HUES48 (cell line): ENCODE results near the gene KRTAP10-1.
"Not testable (repeated sequence)": the region's sequence is repeated elsewhere in the genome, so short reads cannot be mapped to it uniquely, and the experiment has no call there.

Source experiments
- H3K27ac ChIP-seq: one replicate; pipeline ENCODE4 v1.7.0; 2013; ENCODE audit warnings: low read depth, low read length, inconsistent platforms
- H3K27me3 ChIP-seq: 2 replicates; pipeline ENCODE4 v1.6.1; 2013; ENCODE audit warnings: mild to moderate bottlenecking, low read length; ENCODE audit not compliant: control insufficient read depth, insufficient read depth
- H3K36me3 ChIP-seq: 2 replicates; pipeline ENCODE4 v1.6.1; 2013; ENCODE audit warnings: low read length; ENCODE audit not compliant: control insufficient read depth, insufficient read depth
- H3K4me1 ChIP-seq: 2 replicates; pipeline ENCODE4 v1.6.1; 2013; ENCODE audit warnings: mild to moderate bottlenecking, low read length; ENCODE audit not compliant: control insufficient read depth, insufficient read depth
- H3K4me3 ChIP-seq: 2 replicates; pipeline ENCODE4 v1.5.1; 2013; ENCODE audit warnings: mild to moderate bottlenecking, low read depth, low read length
- H3K9ac ChIP-seq: 2 replicates; pipeline ENCODE4 v1.6.1; 2013; ENCODE audit warnings: mild to moderate bottlenecking, low read depth, low read length, moderate library complexity
- H3K9me3 ChIP-seq: 2 replicates; pipeline ENCODE4 v1.6.1; 2013; ENCODE audit warnings: low read length; ENCODE audit not compliant: control insufficient read depth, insufficient read depth

KRTAP10-1 gene

DNA sequence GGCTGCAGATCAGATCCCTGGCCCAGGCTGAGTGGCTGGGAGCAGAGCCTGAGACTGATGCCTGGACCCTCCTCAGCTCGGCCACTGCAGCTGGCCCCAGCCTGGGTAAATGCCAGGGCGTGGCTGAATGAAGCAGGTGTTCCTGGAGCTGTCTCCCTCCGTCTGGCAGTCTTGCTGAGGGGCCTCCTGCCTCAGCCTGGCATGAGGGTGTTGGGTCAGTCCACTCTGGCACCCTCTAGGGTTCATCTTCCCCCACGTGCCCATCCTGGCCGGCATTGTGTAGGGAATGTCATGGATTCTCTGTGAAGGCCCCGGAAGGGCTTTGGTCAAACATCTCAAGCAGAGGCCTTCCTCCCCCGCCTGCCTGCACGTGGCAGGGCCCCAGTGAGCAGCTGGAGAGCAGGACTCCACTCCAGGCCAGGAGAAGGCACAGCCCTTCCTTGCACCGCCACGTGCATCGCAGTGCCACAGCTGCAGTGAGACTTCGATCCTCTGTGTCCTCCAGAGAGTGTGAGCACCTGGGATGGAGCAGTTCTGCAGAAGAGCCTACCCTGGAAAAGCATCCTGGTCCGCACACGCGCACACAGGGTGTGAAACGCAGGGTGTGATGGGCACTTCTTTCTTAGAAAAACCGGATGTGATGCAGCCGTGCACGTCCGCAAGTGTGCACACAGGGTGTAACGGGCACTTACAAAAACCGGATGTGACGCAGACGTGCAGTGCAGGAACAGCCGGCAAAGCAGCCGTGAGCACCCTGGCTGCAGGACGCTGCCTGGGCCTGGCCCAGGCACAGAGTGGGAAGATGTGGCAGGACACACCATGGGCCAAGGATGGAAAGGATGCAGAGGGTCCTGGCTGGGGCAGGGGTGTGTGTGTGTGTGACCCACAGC lies 28.9 kb upstream of the KRTAP10-1 start:
- no peaks in the 10 kb centered on the region for H3K9me3 ChIP-seq
- H3K4me3 ChIP-seq: no peak overlapping the region
- no peak overlapping the region for H3K9ac ChIP-seq
- no peaks in the 10 kb centered on the region for H3K36me3 ChIP-seq
- H3K4me1 ChIP-seq: no peaks in the 10 kb centered on the region
- H3K27me3 ChIP-seq: no peaks in the 10 kb centered on the region
- no peak overlapping the region for H3K27ac ChIP-seq

DNA sequence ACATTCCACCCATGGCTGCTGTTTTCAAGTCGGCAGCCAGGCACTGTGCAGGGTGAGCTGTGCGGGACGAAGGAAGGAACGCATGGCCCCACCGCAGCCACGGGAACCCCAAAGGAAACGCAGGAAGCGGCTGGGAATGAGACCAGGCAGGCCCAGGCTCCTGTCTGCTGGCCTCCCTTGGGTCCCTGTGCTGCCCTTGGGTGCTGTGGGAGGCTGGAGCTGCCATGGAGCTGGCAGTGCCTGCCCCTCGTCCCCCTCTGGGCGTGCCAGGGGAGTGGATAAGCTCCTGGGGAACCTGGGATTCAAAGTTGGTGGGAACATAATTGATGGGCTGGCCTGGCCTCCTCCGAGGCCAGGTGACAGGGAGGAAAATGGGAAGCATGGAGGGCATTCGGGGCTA lies 28.3 kb upstream of the KRTAP10-1 start:
- H3K4me3 ChIP-seq: no peak overlapping the region
- H3K36me3 ChIP-seq: no peaks in the 10 kb centered on the region
- H3K9ac ChIP-seq: no peak overlapping the region
- H3K27me3 ChIP-seq: no peaks in the 10 kb centered on the region
- H3K4me1 ChIP-seq: no peaks in the 10 kb centered on the region
- H3K27ac ChIP-seq: no peak overlapping the region
- no peaks in the 10 kb centered on the region for H3K9me3 ChIP-seq

DNA sequence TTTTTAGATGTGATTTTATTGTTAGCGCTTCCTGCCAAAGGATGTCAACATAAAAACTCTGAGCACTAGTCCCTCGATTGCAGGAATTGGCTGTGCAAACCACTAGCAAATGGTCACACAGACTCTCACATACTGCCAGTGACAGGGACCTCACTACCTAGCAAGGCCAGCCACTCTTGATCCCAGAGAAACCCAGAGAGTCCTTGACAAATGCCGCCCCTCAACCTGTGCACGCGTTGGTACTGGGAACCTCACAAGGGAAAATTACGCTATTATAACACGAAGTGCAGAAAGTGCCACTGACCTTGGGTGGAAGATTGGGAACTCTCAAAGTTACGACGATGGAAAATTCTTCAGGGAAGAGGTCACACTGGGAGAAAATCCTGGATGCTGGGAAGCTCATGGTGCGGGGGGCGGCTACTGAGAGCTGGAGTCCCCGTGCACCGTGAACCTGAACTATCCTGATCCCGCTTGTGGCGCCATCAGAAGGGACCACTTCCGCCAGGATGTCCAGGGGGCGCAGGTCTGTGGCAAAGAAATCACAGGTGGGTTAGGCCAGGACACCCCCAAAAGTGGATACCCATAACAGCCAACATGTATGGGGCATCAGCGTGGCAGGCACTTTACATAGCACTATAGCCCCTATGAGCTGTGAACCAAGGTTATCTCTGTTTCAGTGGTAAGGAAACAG lies 27.6 kb upstream of the KRTAP10-1 start:
- Histone ChIP-seq H3K9ac (no peak overlapping the region), H3K4me3 (no peak overlapping the region), H3K27me3 (no peaks in the 10 kb centered on the region), H3K4me1 (no peaks in the 10 kb centered on the region), H3K27ac (no peak overlapping the region), H3K36me3 (no peaks in the 10 kb centered on the region), H3K9me3 (no peaks in the 10 kb centered on the region)

DNA sequence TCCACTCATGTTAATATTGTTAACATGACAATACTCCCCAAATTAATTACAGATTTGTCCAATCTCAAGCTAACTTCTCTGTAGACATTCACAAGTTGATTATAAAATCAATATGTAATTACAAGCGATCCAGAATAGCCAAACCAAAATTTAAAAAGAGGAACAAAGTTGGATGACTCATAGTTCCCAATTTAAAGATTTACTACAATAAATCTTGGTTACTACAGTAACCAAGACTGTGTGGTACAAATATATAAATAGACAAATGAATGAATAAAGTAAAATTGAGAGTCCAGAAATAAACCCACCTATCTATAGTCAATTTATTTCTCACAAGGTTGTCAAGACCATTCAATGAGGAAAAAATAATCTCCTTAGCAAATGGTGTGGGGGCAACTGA lies 26.4 kb upstream of the KRTAP10-1 start:
- Histone ChIP-seq H3K4me1 (no peaks in the 10 kb centered on the region), H3K9me3 (no peaks in the 10 kb centered on the region), H3K4me3 (no peak overlapping the region), H3K36me3 (no peaks in the 10 kb centered on the region), H3K9ac (no peak overlapping the region), H3K27ac (no peak overlapping the region), H3K27me3 (no peaks in the 10 kb centered on the region)

DNA sequence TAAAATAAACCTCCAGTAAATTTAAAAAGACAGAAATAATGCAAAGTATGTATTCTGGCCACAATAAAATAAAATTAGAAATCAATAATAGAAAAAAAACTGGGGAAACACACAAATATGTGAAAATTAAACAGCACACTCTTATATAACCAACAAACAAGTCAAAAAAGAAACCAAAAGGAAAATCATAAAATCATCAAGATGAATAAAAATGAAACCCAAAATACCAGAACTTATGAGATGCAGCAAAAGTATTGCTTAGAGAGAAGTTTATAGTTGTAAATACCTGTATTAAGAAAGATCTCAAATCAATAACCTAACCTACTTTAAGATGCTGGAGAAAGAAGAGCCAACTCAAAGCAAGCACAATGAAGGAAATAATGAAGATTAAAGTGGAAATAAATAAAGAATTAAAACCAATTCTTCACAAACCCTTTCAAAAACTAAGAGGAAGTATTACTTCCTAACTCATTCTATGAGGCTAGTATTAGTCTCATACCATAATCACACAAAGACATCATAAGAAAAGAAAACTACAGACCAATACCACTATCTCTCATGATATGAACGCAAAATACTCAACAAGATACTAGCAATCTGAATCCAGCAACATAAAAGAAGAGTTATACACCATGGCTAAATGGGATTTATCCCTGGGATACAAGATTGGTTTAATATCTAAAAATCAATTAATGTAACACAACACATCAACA lies 25.0 kb upstream of the KRTAP10-1 start:
- Histone ChIP-seq H3K27ac (no peak overlapping the region), H3K4me1 (no peaks in the 10 kb centered on the region), H3K27me3 (no peaks in the 10 kb centered on the region), H3K4me3 (no peak overlapping the region), H3K36me3 (no peaks in the 10 kb centered on the region), H3K9ac (no peak overlapping the region), H3K9me3 (no peaks in the 10 kb centered on the region)

DNA sequence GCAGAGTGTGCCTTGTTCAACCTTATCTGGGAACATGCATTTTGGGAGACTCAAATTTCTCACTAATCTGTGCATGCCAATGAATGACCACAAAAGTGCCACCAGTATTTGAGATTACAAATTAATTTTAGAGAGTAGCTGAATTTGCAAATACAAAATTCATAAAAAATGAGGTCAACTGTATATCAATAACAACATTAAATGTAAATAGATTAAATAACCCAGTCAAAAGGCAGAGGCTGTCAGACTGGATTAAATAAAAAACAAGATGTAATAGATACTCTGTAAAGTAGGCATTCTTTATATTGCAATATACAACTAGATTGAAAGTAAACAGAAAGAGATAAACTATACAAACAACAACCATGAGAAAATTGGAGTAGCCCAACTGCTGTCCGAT lies 24.1 kb upstream of the KRTAP10-1 start:
- H3K36me3 ChIP-seq: no peaks in the 10 kb centered on the region
- H3K27me3 ChIP-seq: no peaks in the 10 kb centered on the region
- no peak overlapping the region for H3K27ac ChIP-seq
- H3K9ac ChIP-seq: no peak overlapping the region
- no peaks in the 10 kb centered on the region for H3K9me3 ChIP-seq
- H3K4me1 ChIP-seq: no peaks in the 10 kb centered on the region
- no peak overlapping the region for H3K4me3 ChIP-seq

DNA sequence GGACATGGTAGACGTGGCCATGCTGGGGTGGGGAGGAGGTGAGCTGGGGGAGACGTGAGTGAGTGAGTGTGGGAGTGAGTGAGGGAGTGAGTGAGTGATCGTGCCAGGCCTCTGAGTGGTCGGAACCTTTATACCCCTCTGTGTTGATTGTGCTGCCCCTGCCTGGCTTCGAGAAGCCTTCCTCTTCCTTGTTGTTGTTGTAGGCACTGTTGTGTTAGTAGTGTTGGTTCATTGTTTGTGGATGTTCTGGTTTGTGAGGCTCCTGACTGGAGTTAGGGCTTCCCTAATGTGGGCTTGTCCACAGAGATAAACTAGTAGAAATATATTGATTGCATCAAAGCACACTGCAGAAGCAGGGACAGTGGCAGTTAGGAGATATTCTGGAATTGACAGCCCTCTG lies 18.7 kb upstream of the KRTAP10-1 start, which contains the start of gene KRTAP10-3:
TSS of gene KRTAP10-3 (minus strand) at position 101 of the 400 bp plus-strand sequence. CDS start at position 21, 80 bp downstream.
- H3K27ac ChIP-seq: no peak within 1 kb of the TSS
- no peaks in the 10 kb centered on the region for H3K9me3 ChIP-seq
- H3K36me3 ChIP-seq: no peaks in the 10 kb centered on the region
- no peaks in the 10 kb centered on the region for H3K27me3 ChIP-seq
- no peak within 1 kb of the TSS for H3K9ac ChIP-seq
- H3K4me1 ChIP-seq: no peaks in the 10 kb centered on the region
- H3K4me3 ChIP-seq: no peak within 1 kb of the TSS

DNA sequence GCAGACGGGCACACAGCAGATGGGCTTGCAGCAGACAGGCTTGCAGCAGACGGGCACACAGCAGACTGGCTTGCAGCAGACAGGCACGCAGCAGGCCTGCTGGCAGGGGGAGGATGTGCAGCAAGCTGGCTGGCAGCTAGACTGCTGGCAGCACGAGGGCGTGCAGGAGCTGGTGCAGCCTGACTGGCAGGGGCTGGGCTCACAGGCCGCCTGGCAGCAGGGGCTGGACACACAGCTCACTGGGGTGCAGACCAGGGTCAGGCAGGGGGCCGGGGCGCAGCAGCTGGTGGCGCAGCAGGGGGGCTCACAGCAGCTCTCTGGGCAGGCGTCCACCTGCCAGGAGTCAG lies 18.3 kb upstream of the KRTAP10-1 start:
- not testable (repeated sequence) for H3K36me3 ChIP-seq, H3K27ac ChIP-seq, H3K9me3 ChIP-seq, H3K9ac ChIP-seq, H3K27me3 ChIP-seq, H3K4me1 ChIP-seq, H3K4me3 ChIP-seq

DNA sequence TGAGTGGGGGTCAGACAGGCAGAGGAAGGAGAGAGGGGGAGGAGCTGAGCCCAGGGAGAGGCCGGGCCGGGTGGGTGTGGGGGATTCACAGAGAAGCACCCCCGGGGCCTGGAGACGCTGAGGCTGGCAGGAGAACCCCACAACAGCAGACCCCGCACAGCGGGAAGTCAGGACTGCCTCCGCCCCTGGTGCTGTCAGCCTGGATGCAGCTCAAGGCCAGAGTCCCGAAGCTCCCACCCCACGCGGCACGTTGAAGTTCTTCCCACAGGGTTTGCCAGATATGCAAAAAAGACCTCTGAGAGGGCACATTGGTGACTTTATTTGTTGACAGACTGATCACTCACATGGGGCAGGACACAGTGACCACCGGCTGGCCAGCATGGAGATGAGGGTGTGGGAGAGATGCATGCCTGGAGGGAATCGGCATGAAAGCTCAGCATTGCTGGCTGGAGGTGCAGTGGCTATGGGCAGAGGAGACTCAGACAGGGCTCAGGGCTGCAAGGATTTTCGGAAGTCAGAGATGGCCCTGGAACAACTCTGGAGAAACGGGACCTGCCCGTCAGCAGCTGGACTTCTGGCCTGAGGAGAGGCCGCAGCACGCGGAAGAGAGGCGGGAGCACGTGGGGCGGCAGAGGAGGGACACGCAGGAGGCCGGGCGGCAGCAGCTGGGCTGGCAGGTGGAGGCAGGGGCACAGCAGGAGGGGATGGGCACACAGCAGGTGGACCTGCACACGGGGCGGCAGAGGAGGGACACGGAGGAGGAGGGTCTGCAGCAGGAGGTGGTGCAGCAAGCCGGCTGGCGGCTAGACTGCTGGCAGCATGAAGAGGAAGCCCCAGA lies 17.7 kb upstream of the KRTAP10-1 start:
- no peaks in the 10 kb centered on the region for H3K36me3 ChIP-seq
- H3K9me3 ChIP-seq: no peaks in the 10 kb centered on the region
- H3K27me3 ChIP-seq: no peaks in the 10 kb centered on the region
- H3K4me3 ChIP-seq: no peak overlapping the region
- 0 out of 2 replicates have a peak, but pooled peaks cover 2% of the 10 kb centered on the region for H3K4me1 ChIP-seq
- no peak overlapping the region for H3K27ac ChIP-seq
- H3K9ac ChIP-seq: no peak overlapping the region

DNA sequence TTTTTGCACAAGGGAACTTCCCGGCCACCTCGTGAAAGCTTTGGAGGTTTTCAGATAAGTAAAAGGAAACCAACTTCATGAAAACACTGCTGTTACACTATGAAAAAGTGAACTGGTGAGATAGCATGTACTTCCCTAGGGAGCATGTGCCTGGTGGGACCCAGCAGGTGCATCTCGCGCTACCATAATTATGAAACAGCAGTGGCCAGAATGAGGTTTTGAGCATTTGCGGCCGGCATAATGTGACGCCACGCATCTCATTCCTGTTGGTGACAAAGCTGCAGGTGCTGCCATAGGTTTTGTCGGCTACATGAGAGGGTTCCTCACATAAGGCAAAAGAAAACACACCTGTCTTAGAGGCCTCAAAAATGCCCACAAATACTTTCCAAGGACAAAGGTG lies 16.9 kb upstream of the KRTAP10-1 start:
- Histone ChIP-seq H3K4me1 (0 out of 2 replicates have a peak, but pooled peaks cover 3% of the 10 kb centered on the region), H3K27ac (no peak overlapping the region), H3K9ac (no peak overlapping the region), H3K27me3 (no peaks in the 10 kb centered on the region), H3K36me3 (no peaks in the 10 kb centered on the region), H3K4me3 (no peak overlapping the region), H3K9me3 (no peaks in the 10 kb centered on the region)
